LNCAP (cell line): ENCODE measurements around the gene ANKRD11.

ENCODE experiments used
- CTCF ChIP-seq: fragments of 450-650 bp; IDR thresholded peaks from 2 replicates; pipeline ENCODE4 v1.5.1; 2017; ENCODE audit warnings: mild to moderate bottlenecking

The ANKRD11 gene

GRCh38 chr16:89482817-89483205 lies 7.5 kb downstream of the ANKRD11 start:
- no peak for TF ChIP-seq CTCF

GRCh38 chr16:89482150-89482816 lies 8.1 kb downstream of the ANKRD11 start:
- TF ChIP-seq CTCF, result no peak

- no peak for TF ChIP-seq CTCF
These were observed 8.9 kb downstream of the ANKRD11 start for GRCh38 chr16:89481356-89481955.

- TF ChIP-seq CTCF, result no peak
These were observed 11.7 kb downstream of the ANKRD11 start for GRCh38 chr16:89478576-89479221.

GRCh38 chr16:89476811-89477261 lies 13.5 kb downstream of the ANKRD11 start:
- TF ChIP-seq CTCF, result no peak

- no peak for TF ChIP-seq CTCF
These were observed 14.0 kb downstream of the ANKRD11 start for GRCh38 chr16:89476379-89476778.

GRCh38 chr16:89475144-89475543 lies 15.2 kb downstream of the ANKRD11 start:
- TF ChIP-seq CTCF, result no peak
